OCI-LY3 (cell line): ENCODE measurements around the gene TRAPPC12.
A peak's percentile ranks its signal among the peaks of the same experiment; 100 is the strongest.

Experiments used
- CTCF ChIP-seq: fragments of 200-600, 300-600 bp; sonication (generic); IDR thresholded peaks from 2 replicates; pipeline ENCODE4 v1.5.1; 2014; ENCODE audit warnings: antibody characterized with exemption, low read length, low read depth
- EZH2phosphoT487 ChIP-seq: fragments of 200-600 bp; shearing (Covaris generic); IDR thresholded peaks from 2 replicates; pipeline ENCODE4 v1.6.1; 2018; ENCODE audit warnings: antibody characterized with exemption, mixed run types, low read depth

- TF ChIP-seq CTCF (peak; percentile 78), EZH2phosphoT487 (no peak)
Measured at GRCh38 chr2:3461801-3462492, 82.5 kb downstream of the TRAPPC12 start.
